ENCODE data around the gene SVOP. TPM values are rescaled to one million over a fixed set of nuclear protein-coding genes. Genes with fewer than 3 reads are reported as not detected.

Gene SVOP
- total and polyA plus RNA-seq, 2 donors (not counting 1 experiment from before 2014, with no cell fraction given) = not detected

DNA sequence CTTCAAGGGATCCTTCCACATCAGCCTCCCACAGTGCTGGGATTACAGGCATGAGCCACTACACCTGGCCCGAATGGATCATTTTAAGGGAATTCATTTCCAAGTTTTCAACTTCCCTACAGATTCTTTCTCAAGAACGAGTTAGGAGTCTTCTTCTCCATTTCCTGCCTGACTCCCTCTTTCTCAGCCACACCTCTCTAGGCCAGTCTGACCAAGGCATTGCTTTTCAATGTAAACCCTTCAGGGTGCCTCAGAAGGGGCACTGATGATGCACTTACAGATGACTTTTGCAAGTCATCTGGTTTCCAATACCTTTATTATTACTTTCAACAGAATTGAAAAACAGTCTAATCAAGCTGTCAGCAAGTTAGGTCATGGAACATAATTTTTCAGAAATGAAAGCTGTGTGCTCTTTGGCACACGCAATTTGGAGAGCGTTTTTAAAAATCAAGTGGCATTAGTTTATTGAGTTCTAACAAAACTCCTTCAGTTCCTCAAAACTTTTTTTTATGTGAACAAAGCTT lies 47.2 kb downstream of the SVOP start:
- intact Hi-C loops (cut with micrococcal nuclease) = no loop called here
- H4K20me1 ChIP-seq (ENCODE audit: control insufficient read depth, insufficient read depth, low read length, poor library complexity, severe bottlenecking) = no peaks in the 10 kb centered on the region
- WGBS (ENCODE audit: insufficient coverage) = 34% methylated on average over 4 of the region's 4 CpGs
- no peaks in the 10 kb centered on the region for H3K79me2 ChIP-seq (ENCODE audit: control insufficient read depth, insufficient read depth, low read length)
- DNase-seq (no peak), ATAC-seq (ENCODE audit: low read depth) (no peak)
- no peak overlapping the region for H3K9ac ChIP-seq (ENCODE audit: low read length)
- peaks cover 0 to 18% (median 0%) of the 10 kb centered on the region in 4 experiments for H3K27me3 ChIP-seq (replicated peaks in 1 of 4; ENCODE audit: control extremely low read depth in 1 of 4, control insufficient read depth in 3 of 4, insufficient read depth in 4 of 4, low read length in 3 of 4)
- H3K27ac ChIP-seq (ENCODE audit: low read length in 2 of 2) = no peak overlapping the region
- H3K4me2 ChIP-seq (replicated peaks; ENCODE audit: low read depth, low read length, poor library complexity, severe bottlenecking) = no peak overlapping the region
- Mint-ChIP-seq H3K9me3 (ENCODE audit: insufficient read depth) (no peaks in the 10 kb centered on the region), H3K4me3 (no peak overlapping the region), H3K27me3 (peaks cover 10% of the 10 kb centered on the region), H3K4me1 (no peaks in the 10 kb centered on the region), H3K27ac (no peak overlapping the region)
- ChIA-PET CTCF (no interaction called here), POLR2A (no interaction called here)
- H3K4me1 ChIP-seq (ENCODE audit: control insufficient read depth in 2 of 2, insufficient read depth in 2 of 2, low read length in 2 of 2) = no peaks in the 10 kb centered on the region
- TF ChIP-seq, protein P1, sequence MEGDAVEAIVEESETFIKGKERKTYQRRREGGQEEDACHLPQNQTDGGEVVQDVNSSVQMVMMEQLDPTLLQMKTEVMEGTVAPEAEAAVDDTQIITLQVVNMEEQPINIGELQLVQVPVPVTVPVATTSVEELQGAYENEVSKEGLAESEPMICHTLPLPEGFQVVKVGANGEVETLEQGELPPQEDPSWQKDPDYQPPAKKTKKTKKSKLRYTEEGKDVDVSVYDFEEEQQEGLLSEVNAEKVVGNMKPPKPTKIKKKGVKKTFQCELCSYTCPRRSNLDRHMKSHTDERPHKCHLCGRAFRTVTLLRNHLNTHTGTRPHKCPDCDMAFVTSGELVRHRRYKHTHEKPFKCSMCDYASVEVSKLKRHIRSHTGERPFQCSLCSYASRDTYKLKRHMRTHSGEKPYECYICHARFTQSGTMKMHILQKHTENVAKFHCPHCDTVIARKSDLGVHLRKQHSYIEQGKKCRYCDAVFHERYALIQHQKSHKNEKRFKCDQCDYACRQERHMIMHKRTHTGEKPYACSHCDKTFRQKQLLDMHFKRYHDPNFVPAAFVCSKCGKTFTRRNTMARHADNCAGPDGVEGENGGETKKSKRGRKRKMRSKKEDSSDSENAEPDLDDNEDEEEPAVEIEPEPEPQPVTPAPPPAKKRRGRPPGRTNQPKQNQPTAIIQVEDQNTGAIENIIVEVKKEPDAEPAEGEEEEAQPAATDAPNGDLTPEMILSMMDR (IDR thresholded peaks at IDR 0.05) = no peak
- TF ChIP-seq EZH2 (IDR thresholded peaks at IDR 0.05; ENCODE audit: borderline replicate concordance, insufficient read depth, low read depth, low read length, poor library complexity, severe bottlenecking) = no peak
- no peak overlapping the region for H3K4me3 ChIP-seq (ENCODE audit: control extremely low read depth in 1 of 5, extremely low read depth in 1 of 5, insufficient read depth in 1 of 5, low read depth in 2 of 5, low read length in 4 of 5)
- no peaks in the 10 kb centered on the region for H3K9me3 ChIP-seq (ENCODE audit: control extremely low read depth in 1 of 3, control insufficient read depth in 2 of 3, insufficient read depth in 1 of 3, low read length in 2 of 3)
- no peaks in the 10 kb centered on the region for H3K36me3 ChIP-seq (replicated peaks in 1 of 2; ENCODE audit: control extremely low read depth in 1 of 2, control insufficient read depth in 1 of 2, extremely low read depth in 1 of 2, insufficient read depth in 2 of 2, low read length in 1 of 2)
- no peak overlapping the region for H2AFZ ChIP-seq (ENCODE audit: insufficient read depth, low read depth, low read length, poor library complexity, severe bottlenecking)

DNA sequence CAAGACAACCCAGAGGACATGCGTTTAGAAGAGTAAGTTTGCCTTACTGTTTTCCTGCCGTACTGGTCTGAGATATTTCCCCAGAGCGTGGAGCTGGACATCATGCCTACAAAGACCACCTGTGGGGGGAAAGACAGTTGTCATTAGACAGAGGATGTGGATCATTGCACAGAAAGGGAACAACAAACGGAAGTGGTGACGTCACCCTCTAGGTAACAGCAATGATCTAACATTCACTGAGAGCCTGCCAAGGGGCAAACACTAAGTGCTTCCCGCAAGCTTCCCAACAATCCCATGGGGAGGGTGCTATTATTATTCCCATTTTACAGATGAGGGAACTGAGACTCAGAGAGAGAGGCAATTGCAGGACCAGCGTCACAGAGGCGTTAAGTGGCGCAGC lies 48.5 kb downstream of the SVOP start:
- POLR2A ChIA-PET = no interaction called here
- WGBS (ENCODE audit: insufficient coverage) = 90% methylated on average over 2 of the region's 9 CpGs
- ATAC-seq (ENCODE audit: low read depth) = no peak

More for the DNA sequence above, 48.5 kb downstream of the SVOP start:
- H4K20me1 ChIP-seq (ENCODE audit: control insufficient read depth, insufficient read depth, low read length, poor library complexity, severe bottlenecking) = no peaks in the 10 kb centered on the region
- no peak overlapping the region for H3K4me3 Mint-ChIP-seq
- no peaks in the 10 kb centered on the region for H3K4me1 ChIP-seq (ENCODE audit: control insufficient read depth in 2 of 2, insufficient read depth in 2 of 2, low read length in 2 of 2)
- H3K4me3 ChIP-seq (ENCODE audit: control extremely low read depth in 1 of 5, extremely low read depth in 1 of 5, insufficient read depth in 1 of 5, low read depth in 2 of 5, low read length in 4 of 5) = no peak overlapping the region
- CTCF ChIA-PET = no interaction called here
- no peak overlapping the region for H3K27ac Mint-ChIP-seq
- no peaks in the 10 kb centered on the region for H3K4me1 Mint-ChIP-seq
- no peaks in the 10 kb centered on the region for H3K9me3 ChIP-seq (ENCODE audit: control extremely low read depth in 1 of 3, control insufficient read depth in 2 of 3, insufficient read depth in 1 of 3, low read length in 2 of 3)
- H3K27ac ChIP-seq (ENCODE audit: low read length in 2 of 2) = no peak overlapping the region
- intact Hi-C loops (cut with micrococcal nuclease) = no loop called here
- H3K9me3 Mint-ChIP-seq (ENCODE audit: insufficient read depth) = no peaks in the 10 kb centered on the region
- H3K4me2 ChIP-seq (replicated peaks; ENCODE audit: low read depth, low read length, poor library complexity, severe bottlenecking) = no peak overlapping the region
- H3K36me3 ChIP-seq (replicated peaks in 1 of 2; ENCODE audit: control extremely low read depth in 1 of 2, control insufficient read depth in 1 of 2, extremely low read depth in 1 of 2, insufficient read depth in 2 of 2, low read length in 1 of 2) = no peaks in the 10 kb centered on the region
- H3K79me2 ChIP-seq (ENCODE audit: control insufficient read depth, insufficient read depth, low read length) = no peaks in the 10 kb centered on the region
- TF ChIP-seq, protein P1 (IDR thresholded peaks at IDR 0.05) = no peak
- TF ChIP-seq EZH2 (IDR thresholded peaks at IDR 0.05; ENCODE audit: borderline replicate concordance, insufficient read depth, low read depth, low read length, poor library complexity, severe bottlenecking) = no peak
- H2AFZ ChIP-seq (ENCODE audit: insufficient read depth, low read depth, low read length, poor library complexity, severe bottlenecking) = no peak overlapping the region
- H3K27me3 Mint-ChIP-seq = peaks cover 10% of the 10 kb centered on the region
- no peak overlapping the region for H3K9ac ChIP-seq (ENCODE audit: low read length)
- H3K27me3 ChIP-seq (replicated peaks in 1 of 4; ENCODE audit: control extremely low read depth in 1 of 4, control insufficient read depth in 3 of 4, insufficient read depth in 4 of 4, low read length in 3 of 4) = peaks cover 0 to 11% (median 0%) of the 10 kb centered on the region in 4 experiments
- DNase-seq = no peak

All from B cell (primary cell).